CD4-positive, CD25-positive, alpha-beta regulatory T cell (primary cell): ENCODE measurements around the gene SPDYE18. TPM values are rescaled to one million over a fixed set of nuclear protein-coding genes. Genes with fewer than 3 reads are reported as not detected.
"Not testable (repeated sequence)": the region's sequence is repeated elsewhere in the genome, so short reads cannot be mapped to it uniquely, and the experiment has no call there.

ENCODE experiments used
- ATAC-seq, 2 donors: fragments of 150-1000 bp; cut with Tn5 transposase; one replicate each; pipeline ENCODE4 v1.10.0; 2021; ENCODE audit warnings: low read depth in 2 of 2, moderate number of reproducible peaks in 2 of 2, moderate library complexity in 1 of 2
- DNase-seq, 3 donors: peaks; one replicate each; pipeline versions ENCODE4 v3.0.0 to v3.0.0-alpha.2; 2012 to 2022; ENCODE audit warnings: mixed read lengths in 1 of 3
- H3K27ac ChIP-seq: one replicate; pipeline ENCODE4 v1.7.0; 2013; ENCODE audit warnings: mild to moderate bottlenecking, low read length; ENCODE audit not compliant: insufficient read depth, poor library complexity, severe bottlenecking
- H3K27me3 ChIP-seq: one replicate; pipeline ENCODE4 v1.7.0; 2013; ENCODE audit warnings: low read length; ENCODE audit not compliant: control insufficient read depth, insufficient read depth
- H3K36me3 ChIP-seq: one replicate; pipeline ENCODE4 v1.7.0; 2013; ENCODE audit warnings: mild to moderate bottlenecking, low read length, moderate library complexity; ENCODE audit not compliant: control insufficient read depth, insufficient read depth
- H3K4me1 ChIP-seq: 2 replicates; pipeline ENCODE4 v1.7.0; 2013; ENCODE audit warnings: mild to moderate bottlenecking, low read length; ENCODE audit not compliant: insufficient read depth, control insufficient read depth, poor library complexity, severe bottlenecking
- H3K4me3 ChIP-seq: one replicate; pipeline ENCODE4 v1.7.0; 2013; ENCODE audit warnings: low read depth, mild to moderate bottlenecking, low read length, moderate library complexity
- H3K9me3 ChIP-seq, 2 experiments: 1 replicate in 1 of 2; 2 replicates in 1 of 2; pipeline ENCODE4 v1.7.0; 2013; ENCODE audit warnings: low read length in 2 of 2, mild to moderate bottlenecking in 1 of 2, moderate library complexity in 1 of 2; ENCODE audit not compliant: control insufficient read depth in 2 of 2
- H3K27ac Mint-ChIP-seq, 3 donors: one replicate each; pipeline ENCODE4 v1.8.0; 2020 to 2022; ENCODE audit warnings: mild to moderate bottlenecking in 3 of 3, mixed read lengths in 3 of 3, moderate library complexity in 2 of 3
- H3K27me3 Mint-ChIP-seq: one replicate; pipeline ENCODE4 v1.8.0; 2022; ENCODE audit warnings: mild to moderate bottlenecking, mixed read lengths
- H3K36me3 Mint-ChIP-seq: one replicate; pipeline ENCODE4 v1.8.0; 2020; ENCODE audit warnings: mixed read lengths
- H3K4me1 Mint-ChIP-seq, 4 donors: one replicate each; pipeline ENCODE4 v1.8.0; 2020 to 2022; ENCODE audit warnings: mixed read lengths in 4 of 4, mild to moderate bottlenecking in 1 of 4
- H3K4me3 Mint-ChIP-seq, 4 donors: one replicate each; pipeline ENCODE4 v1.8.0; 2020 to 2022; ENCODE audit warnings: mild to moderate bottlenecking in 4 of 4, mixed read lengths in 4 of 4, moderate library complexity in 3 of 4
- H3K9me3 Mint-ChIP-seq, 7 donors: one replicate each; pipeline ENCODE4 v1.8.0; 2020 to 2022; ENCODE audit warnings: mixed read lengths in 7 of 7, mild to moderate bottlenecking in 3 of 7, moderate library complexity in 2 of 7
- polyA plus RNA-seq, 4 donors: library from polyadenylated mRNA; unstranded; fragments of 300-500 nt; fragmentation: Illumina TruSeq; gene quantifications; one replicate each; pipeline ENCODE4 v1.2.3, GENCODE V29; 2021
- total RNA-seq: library from RNA; stranded (reverse); gene quantifications from one replicate; pipeline ENCODE4 v1.2.3, GENCODE V29; 2022

SPDYE18 gene
- total and polyA plus RNA-seq, 5 donors from 2014 or later = 0.18 to 2.7 TPM; not detected in 3

DNA sequence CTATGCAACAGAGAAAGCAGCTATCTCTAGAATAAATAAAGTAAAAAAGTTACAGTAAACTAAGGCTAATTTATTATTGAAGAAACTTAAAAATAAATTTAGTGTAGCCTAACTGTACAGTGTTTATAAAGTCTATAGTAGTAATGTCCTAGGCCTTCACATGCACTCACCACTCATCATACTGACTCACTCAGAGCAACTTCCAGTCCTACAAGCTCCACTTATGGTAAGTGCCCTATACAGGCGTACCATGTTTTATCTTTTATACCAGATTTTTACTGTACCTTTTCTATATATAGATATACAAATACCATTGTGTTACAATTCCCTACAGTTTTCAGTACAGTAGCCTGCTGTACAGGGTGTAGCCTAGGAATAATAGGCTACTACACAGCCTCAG is 19.8 kb upstream of the SPDYE18 start:
- H3K27me3 ChIP-seq, H3K27ac ChIP-seq, H3K4me1 ChIP-seq, H3K36me3 ChIP-seq, H3K9me3 ChIP-seq, H3K27ac Mint-ChIP-seq, H3K4me3 ChIP-seq, DNase-seq, ATAC-seq, H3K4me1 Mint-ChIP-seq, H3K9me3 Mint-ChIP-seq, H3K27me3 Mint-ChIP-seq, H3K4me3 Mint-ChIP-seq: not testable (repeated sequence)
- H3K36me3 Mint-ChIP-seq = peaks cover 11% of the 10 kb centered on the region

DNA sequence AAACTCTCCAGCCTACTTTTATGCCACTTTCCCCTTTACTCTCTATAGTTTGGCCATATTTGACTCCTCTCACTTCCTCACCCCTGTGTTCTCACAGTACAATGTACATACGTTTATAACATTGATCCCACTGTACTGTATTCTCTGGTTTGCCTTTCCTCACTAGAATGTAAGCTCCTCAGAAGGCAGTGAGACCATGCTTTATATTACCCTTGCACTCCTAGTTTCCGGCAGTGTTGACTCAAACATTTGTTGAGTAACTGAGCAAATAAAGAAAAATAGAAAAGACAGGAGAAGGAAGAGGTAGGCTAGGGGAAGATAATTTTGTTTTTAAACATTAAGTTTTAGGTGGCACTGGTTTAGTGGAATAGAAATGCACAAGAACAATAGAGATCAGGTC is 17.9 kb upstream of the SPDYE18 start:
- not testable (repeated sequence) for H3K36me3 ChIP-seq, DNase-seq, ATAC-seq, H3K4me3 Mint-ChIP-seq, H3K4me1 Mint-ChIP-seq, H3K9me3 Mint-ChIP-seq, H3K9me3 ChIP-seq, H3K27me3 ChIP-seq, H3K4me3 ChIP-seq, H3K4me1 ChIP-seq, H3K27ac ChIP-seq, H3K27me3 Mint-ChIP-seq
- peak overlapping the region in 2 of 3 donors; percentile 17 to 32 for H3K27ac Mint-ChIP-seq
- H3K36me3 Mint-ChIP-seq = peaks cover 16% of the 10 kb centered on the region

DNA sequence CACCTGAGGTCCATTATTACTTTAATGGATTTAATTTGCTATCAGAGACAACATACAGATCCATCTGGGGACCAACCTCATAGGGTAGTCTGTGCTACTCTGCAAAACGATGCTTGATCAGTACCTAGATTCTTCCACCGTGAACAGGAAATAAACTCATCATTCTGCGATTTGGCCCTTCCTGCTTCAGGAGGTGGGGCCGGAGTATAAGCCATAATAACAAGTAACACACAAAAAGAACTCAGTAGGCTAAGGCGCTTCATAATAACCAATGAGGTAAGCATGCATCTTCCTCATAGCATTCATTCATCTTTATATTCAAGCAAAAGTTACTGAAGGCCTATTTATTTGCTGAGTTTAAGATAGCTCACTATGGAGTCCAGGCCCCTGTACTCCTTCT is 17.3 kb upstream of the SPDYE18 start:
- not testable (repeated sequence) for H3K4me1 Mint-ChIP-seq, H3K36me3 ChIP-seq, H3K4me3 ChIP-seq, H3K4me1 ChIP-seq, H3K4me3 Mint-ChIP-seq, H3K9me3 ChIP-seq, H3K27me3 Mint-ChIP-seq, H3K9me3 Mint-ChIP-seq, H3K27me3 ChIP-seq, H3K27ac ChIP-seq
- ATAC-seq = peak in 1 of 2 donors; percentile 44
- peak in 1 of 3 donors; percentile 32 for DNase-seq
- peak overlapping the region in 1 of 3 donors; percentile 48 for H3K27ac Mint-ChIP-seq
- H3K36me3 Mint-ChIP-seq = peaks cover 19% of the 10 kb centered on the region

DNA sequence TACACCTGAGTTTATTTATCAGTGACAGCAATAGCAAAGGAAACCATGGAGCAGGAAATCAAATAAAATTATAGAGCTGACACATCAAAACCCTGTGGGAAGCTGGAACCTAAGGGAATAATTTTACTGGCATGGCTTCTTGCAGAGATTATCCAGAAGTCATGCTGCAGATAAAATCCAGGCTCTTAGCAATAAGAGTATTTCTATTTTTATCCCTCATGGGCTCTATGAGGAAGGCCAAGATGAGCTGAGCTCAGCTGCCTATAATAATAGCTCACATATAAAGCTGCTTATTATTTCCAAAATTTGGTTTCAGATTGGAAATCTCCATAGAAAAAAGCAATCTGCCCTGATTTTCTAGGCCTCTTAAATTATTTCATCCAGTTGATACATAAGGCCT is 16.8 kb upstream of the SPDYE18 start:
- H3K9me3 Mint-ChIP-seq, H3K27ac Mint-ChIP-seq, ATAC-seq, H3K27me3 ChIP-seq, H3K4me1 Mint-ChIP-seq, H3K27ac ChIP-seq, H3K9me3 ChIP-seq, H3K36me3 ChIP-seq, H3K4me3 Mint-ChIP-seq, DNase-seq, H3K27me3 Mint-ChIP-seq, H3K4me1 ChIP-seq, H3K4me3 ChIP-seq: not testable (repeated sequence)
- H3K36me3 Mint-ChIP-seq = peaks cover 23% of the 10 kb centered on the region

DNA sequence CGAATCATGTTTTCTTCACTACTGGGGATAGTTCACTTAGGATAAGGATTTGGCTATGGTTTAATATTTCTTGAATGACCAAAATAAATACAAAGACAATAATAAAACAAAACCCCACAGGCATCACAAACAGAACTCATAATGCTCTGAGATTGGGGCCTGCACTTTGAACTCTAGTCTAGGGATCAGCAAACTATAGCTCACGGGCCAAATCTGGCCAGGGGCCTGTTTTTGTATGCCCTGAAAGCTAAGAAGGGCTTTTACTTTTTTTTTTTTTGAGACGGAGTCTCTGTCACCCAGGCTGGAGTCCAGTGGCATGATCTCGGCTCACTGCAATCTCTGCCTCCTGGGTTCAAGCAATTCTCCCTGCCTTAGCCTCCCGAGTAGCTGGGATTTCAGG is 14.7 kb upstream of the SPDYE18 start:
- not testable (repeated sequence) for ATAC-seq, H3K4me3 Mint-ChIP-seq, H3K9me3 ChIP-seq, H3K27me3 Mint-ChIP-seq, H3K27ac Mint-ChIP-seq, H3K9me3 Mint-ChIP-seq, DNase-seq, H3K36me3 ChIP-seq, H3K4me1 ChIP-seq, H3K4me1 Mint-ChIP-seq, H3K27ac ChIP-seq, H3K27me3 ChIP-seq, H3K4me3 ChIP-seq
- peaks cover 23% of the 10 kb centered on the region for H3K36me3 Mint-ChIP-seq

DNA sequence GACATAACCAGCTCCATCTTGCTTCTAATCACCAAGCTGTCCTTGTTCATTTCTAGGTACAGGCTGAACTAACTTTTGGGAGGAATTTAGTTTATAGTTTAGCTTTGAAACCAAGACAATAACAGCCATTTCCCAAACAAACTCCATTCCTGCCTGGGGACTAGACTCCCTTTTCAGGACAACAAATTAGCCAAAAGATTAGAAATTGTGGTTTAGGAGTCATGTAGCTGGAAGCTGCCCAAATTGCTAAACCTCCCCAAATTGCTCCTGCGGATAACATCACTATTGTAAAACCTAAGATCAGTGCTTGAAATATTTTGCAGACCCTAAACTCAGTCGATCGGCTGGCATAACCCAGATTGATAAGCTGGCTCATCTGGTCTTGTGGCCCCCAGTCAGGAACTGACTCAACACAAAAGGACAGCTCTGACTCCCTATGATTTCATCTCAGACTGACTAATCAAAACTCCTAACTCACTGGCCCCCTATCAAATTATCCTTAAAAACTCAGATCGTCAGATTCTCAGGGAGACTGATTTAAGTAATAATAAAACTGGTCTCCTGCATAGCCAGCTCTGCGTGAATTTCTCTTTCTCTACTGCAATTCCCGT is 12.5 kb upstream of the SPDYE18 start:
- not testable (repeated sequence) for H3K4me3 Mint-ChIP-seq, H3K27me3 ChIP-seq, ATAC-seq, H3K4me1 ChIP-seq, H3K27ac ChIP-seq, DNase-seq, H3K4me3 ChIP-seq, H3K36me3 ChIP-seq, H3K9me3 Mint-ChIP-seq, H3K27me3 Mint-ChIP-seq, H3K27ac Mint-ChIP-seq, H3K9me3 ChIP-seq
- Mint-ChIP-seq H3K36me3 (peaks cover 40% of the 10 kb centered on the region), H3K4me1 (peaks cover 0 to 10% (median 7%) of the 10 kb centered on the region in 4 donors)

DNA sequence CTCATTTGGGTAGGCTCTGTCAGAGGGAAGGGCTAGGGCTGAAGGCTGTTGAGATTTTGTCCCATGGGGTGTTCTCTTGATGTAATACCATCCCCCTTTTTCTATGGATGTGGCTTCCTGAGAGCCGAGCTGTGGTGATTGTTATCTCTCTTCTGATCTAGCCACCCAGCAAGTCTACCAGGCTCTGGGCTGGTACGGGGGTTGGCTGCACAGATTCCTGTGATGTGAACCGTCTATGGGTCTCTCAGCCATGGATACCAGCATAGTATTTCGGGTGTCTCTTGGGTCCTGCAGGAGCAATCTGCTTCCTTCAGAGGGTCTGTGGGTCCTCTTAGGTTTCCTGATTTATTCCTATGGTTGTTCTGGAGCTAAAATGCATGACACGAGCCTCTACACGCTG is 8.8 kb upstream of the SPDYE18 start:
- H3K4me1 ChIP-seq, H3K36me3 ChIP-seq, ATAC-seq, H3K9me3 Mint-ChIP-seq, H3K9me3 ChIP-seq, H3K27ac Mint-ChIP-seq, H3K27me3 Mint-ChIP-seq, H3K27ac ChIP-seq, H3K4me3 Mint-ChIP-seq, H3K4me3 ChIP-seq, DNase-seq, H3K27me3 ChIP-seq: not testable (repeated sequence)
- Mint-ChIP-seq H3K36me3 (peaks cover 37% of the 10 kb centered on the region), H3K4me1 (peaks cover 8 to 24% (median 15%) of the 10 kb centered on the region in 4 donors)

DNA sequence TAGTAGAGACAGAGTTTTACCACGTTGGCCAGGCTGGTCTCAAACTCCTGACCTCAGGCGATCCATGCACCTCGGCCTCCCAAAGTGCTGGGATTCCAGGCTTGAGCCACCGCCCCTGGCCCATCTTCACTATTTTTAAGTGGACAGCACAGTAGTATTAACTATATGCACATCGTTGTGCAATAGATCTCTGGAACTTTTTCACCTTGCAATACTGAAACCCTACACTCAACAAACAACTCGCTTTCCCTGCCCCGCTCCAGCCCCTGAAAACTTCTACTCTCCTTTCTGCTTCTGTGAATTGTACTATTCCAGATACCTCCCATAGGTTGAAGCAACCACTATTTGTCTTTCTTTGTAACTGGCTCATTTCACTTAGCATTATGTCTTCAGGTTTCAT is 3.5 kb upstream of the SPDYE18 start:
- not testable (repeated sequence) for H3K4me3 ChIP-seq, H3K4me3 Mint-ChIP-seq, DNase-seq

More for the DNA sequence above, 3.5 kb upstream of the SPDYE18 start:
- not testable (repeated sequence) for H3K9me3 Mint-ChIP-seq, H3K27me3 ChIP-seq, H3K27me3 Mint-ChIP-seq, H3K36me3 ChIP-seq, H3K27ac Mint-ChIP-seq, H3K27ac ChIP-seq, H3K9me3 ChIP-seq, H3K4me1 ChIP-seq, ATAC-seq
- peaks cover 12% of the 10 kb centered on the region for H3K36me3 Mint-ChIP-seq
- H3K4me1 Mint-ChIP-seq = peaks cover 8 to 25% (median 14%) of the 10 kb centered on the region in 4 donors
